ENCODE results near the gene XRCC6.

DNA sequence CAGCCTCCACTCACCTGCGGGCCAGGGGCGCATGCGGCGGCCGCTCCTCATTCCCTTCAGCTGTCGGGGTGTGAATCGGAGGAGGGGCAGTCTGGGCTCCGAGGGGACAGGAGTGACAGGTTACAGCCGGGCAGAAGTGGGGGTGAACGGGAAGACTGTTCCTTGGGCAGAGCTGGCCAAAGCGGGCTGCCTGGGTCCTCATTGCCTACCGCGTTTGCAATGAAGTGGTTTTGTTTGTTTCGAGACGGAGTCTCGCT, 78.9 kb downstream of the XRCC6 start:
- TF ChIP-seq BHLHE40 (IDR thresholded peaks at IDR 0.05; ENCODE audit: low read length): no peak
- no peak for TF ChIP-seq ZNF274 (IDR thresholded peaks at IDR 0.05; ENCODE audit: borderline replicate concordance, low read depth, low read length)
- TF ChIP-seq, protein P1, sequence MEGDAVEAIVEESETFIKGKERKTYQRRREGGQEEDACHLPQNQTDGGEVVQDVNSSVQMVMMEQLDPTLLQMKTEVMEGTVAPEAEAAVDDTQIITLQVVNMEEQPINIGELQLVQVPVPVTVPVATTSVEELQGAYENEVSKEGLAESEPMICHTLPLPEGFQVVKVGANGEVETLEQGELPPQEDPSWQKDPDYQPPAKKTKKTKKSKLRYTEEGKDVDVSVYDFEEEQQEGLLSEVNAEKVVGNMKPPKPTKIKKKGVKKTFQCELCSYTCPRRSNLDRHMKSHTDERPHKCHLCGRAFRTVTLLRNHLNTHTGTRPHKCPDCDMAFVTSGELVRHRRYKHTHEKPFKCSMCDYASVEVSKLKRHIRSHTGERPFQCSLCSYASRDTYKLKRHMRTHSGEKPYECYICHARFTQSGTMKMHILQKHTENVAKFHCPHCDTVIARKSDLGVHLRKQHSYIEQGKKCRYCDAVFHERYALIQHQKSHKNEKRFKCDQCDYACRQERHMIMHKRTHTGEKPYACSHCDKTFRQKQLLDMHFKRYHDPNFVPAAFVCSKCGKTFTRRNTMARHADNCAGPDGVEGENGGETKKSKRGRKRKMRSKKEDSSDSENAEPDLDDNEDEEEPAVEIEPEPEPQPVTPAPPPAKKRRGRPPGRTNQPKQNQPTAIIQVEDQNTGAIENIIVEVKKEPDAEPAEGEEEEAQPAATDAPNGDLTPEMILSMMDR (IDR thresholded peaks at IDR 0.05 in 2 of 3, conservative IDR thresholded peaks at IDR 0.05 in 1 of 3; ENCODE audit: insufficient read depth in 2 of 3, low read depth in 1 of 3, low read length in 3 of 3): no peak
- TF ChIP-seq ARID1B (IDR thresholded peaks at IDR 0.05): no peak
- no peak for TF ChIP-seq ATF7 (IDR thresholded peaks at IDR 0.05)
- no peak for TF ChIP-seq ZNF121 (CRISPR knock-in tag; conservative IDR thresholded peaks at IDR 0.05)
- TF ChIP-seq EGR1 (conservative IDR thresholded peaks at IDR 0.05): no peak
- TF ChIP-seq, protein P2, sequence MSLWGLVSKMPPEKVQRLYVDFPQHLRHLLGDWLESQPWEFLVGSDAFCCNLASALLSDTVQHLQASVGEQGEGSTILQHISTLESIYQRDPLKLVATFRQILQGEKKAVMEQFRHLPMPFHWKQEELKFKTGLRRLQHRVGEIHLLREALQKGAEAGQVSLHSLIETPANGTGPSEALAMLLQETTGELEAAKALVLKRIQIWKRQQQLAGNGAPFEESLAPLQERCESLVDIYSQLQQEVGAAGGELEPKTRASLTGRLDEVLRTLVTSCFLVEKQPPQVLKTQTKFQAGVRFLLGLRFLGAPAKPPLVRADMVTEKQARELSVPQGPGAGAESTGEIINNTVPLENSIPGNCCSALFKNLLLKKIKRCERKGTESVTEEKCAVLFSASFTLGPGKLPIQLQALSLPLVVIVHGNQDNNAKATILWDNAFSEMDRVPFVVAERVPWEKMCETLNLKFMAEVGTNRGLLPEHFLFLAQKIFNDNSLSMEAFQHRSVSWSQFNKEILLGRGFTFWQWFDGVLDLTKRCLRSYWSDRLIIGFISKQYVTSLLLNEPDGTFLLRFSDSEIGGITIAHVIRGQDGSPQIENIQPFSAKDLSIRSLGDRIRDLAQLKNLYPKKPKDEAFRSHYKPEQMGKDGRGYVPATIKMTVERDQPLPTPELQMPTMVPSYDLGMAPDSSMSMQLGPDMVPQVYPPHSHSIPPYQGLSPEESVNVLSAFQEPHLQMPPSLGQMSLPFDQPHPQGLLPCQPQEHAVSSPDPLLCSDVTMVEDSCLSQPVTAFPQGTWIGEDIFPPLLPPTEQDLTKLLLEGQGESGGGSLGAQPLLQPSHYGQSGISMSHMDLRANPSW (CRISPR knock-in tag; IDR thresholded peaks at IDR 0.05): no peak

Measured in K562 (cell line).